Frontal cortex (tissue), 4 donors: Measurements from ENCODE around the gene TRIM71. TPM values are rescaled to one million over a fixed set of nuclear protein-coding genes. Genes with fewer than 3 reads are reported as not detected.

ENCODE experiments used
- DNase-seq, 2 donors: peaks; one replicate each; pipeline ENCODE4 v3.0.0; 2012; ENCODE audit warnings: low spot score in 2 of 2
- FAIRE-seq: peaks from 2 replicates; lab custom pipeline; 2012; peaks lifted over from hg19 to GRCh38; lab: Jason Lieb, UNC
- total RNA-seq: library from RNA; depleted of rRNA; stranded (reverse); fragments of >200 nt; gene quantifications from one replicate; pipeline ENCODE4 v1.2.3, GENCODE V29; 2014
- donor health status: control.
- donor health status: control.
- donor health status: control.

TRIM71 gene
- total RNA-seq, 1 donor from 2014 or later, result 2.9 TPM

DNA sequence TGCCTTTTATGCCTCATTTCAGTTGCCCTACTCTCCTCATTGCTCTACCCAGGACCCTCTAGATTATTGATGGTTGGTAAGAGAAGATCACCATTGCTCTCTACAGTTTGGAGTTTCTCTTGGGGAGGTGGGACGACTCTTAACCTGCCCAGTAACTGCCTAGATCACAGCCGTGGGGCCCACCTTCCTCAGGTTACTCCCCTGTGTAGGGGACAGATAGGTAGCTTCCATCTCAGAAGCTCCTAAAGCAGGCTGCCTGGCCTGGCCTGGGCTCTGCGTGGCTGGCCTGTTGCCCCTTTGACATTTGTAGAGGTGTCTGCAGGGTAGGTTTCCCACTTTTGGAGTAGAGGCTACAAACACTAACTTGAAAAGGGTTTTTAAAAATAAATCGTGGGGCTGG, 42.7 kb downstream of the TRIM71 start:
- DNase-seq, result no peak
- FAIRE-seq, result no peak

GRCh38 chr3:32861681-32862080, 43.9 kb downstream of the TRIM71 start:
- FAIRE-seq (no peak), DNase-seq (no peak)

- no peak for FAIRE-seq
- DNase-seq, result no peak
Measured at GRCh38 chr3:32862247-32862935, 44.6 kb downstream of the TRIM71 start.

DNA sequence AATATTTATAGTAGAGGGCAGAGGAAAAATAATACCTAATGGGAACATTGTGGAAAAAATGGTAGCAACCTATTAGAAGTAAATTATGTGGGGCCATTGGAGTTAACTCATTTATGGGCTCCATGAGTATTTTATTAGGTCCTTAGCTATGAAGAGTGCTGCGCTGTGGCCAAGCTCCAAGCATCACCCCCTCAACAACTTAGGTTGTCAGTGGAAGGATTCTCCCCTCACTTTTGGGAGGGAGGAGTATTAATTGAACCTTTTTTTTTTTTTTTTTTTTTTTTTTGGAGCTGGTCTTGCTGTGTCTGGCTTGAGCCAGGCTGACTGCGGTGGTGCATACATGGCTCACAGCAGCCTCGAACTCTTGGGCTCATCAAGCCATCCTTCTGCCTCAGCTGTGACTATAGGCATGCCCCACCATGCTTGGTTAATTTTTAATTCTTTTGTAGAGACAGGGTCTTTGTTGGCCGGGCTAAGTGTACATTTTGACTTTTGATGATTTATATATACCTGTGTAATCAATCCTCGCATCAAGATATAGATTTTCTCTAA, 45.2 kb downstream of the TRIM71 start:
- DNase-seq (no peak), FAIRE-seq (no peak)

DNA sequence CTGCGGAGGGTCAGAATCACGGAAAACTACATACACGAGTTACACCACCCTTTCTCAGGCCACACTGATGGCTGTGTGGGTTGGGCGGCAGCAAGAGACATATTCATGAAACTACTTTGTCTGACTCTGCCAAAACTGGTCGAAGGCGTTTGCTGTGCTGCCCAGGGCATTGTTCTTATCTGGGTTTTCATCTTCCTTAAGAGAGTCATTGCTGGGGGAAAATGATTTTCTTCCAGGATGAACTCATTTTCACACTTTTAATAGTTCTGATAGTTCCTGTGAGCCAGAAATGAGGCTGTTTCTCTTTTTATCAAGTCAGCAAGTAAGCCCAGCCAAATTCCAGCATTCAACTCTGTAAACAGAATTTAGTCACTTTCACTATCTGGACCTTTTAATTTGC, 47.6 kb downstream of the TRIM71 start:
- DNase-seq (no peak), FAIRE-seq (no peak)

GRCh38 chr3:32866533-32866932, 48.7 kb downstream of the TRIM71 start:
- no peak for FAIRE-seq

DNA sequence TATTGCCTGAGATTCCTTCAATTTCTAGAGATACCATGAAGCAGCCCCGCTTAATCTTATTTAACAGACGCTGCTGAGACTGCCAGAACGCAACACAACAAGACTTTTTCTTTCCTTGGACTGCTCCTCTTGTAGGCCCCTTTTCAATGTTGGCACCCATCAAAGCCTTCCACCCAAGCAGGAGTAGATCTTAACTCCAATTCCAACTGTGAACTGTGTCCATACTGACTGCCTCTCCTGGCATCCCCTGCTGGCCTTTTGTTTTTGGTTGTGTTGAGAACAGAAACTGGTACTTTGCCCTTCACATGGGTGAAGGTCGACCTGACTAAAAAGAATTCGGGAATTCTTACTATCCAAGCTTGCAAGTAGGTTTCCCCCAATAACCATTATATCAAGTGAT, 50.2 kb downstream of the TRIM71 start:
- DNase-seq (no peak), FAIRE-seq (no peak)

More at GRCh38 chr3:32866533-32866932, 48.7 kb downstream of the TRIM71 start:
- DNase-seq, result no peak

GRCh38 chr3:32868719-32869512, 51.1 kb downstream of the TRIM71 start:
- DNase-seq (no peak), FAIRE-seq (no peak)

DNA sequence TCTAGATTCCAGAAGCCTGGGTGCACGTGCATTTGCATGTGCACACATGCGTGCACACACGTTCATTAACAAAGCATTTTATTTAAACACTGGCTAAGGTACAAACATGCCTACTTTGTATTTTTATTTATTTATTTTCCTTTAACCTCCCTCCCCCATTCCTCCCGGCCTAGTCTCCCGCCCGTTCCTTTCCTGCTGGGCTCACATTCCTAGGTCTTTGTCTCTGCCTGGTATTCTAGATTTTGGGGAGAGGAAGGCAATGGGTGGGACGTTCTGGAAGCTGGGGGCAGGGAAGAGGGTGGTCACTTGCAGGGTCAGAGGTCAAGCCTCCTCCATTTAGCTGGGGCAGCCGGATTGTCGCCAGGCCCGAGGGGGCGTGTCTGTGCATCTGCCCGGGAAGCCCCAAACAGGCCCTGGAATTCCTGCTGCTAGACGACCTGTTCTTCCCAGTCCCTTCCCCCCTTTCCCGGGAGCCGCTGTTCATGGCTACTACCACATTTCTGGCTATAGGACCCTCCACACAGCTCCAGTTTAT, 51.8 kb downstream of the TRIM71 start:
- FAIRE-seq, result no peak
- no peak for DNase-seq

DNA sequence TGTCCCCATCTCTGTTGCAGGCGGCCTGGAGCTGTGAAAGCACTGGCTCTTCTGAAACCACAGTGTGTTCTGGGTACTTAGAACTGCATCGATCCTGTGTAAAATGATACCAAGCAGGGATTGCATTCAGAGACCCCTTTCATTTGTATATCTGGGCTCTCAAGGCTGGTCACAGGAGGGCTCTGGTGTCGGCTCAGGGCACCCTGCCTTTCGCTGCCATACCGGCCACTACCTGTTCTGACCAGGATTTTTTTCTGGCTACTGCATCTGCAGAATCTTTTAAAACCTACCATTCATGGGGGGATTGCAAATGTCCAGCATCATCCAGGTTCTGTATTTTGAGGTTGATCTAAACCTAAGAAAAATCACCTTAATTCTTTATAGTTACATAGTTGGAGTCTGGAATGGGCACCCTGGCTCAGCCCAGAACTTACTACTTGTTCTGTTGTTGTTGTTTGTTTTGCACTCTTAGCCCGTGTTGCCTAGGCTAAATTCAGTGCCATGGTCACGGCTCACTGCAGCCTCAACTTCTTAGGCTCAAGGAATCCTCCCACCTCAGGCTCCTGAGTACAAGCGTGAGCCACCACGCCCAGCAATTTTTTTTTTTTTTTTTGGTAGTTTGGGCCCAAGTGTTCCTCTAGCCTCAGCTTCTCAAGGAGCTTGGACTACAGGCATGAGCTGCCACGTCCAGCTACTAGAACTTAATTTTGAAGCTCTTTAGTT, 52.7 kb downstream of the TRIM71 start:
- DNase-seq, result no peak
- no peak for FAIRE-seq

DNA sequence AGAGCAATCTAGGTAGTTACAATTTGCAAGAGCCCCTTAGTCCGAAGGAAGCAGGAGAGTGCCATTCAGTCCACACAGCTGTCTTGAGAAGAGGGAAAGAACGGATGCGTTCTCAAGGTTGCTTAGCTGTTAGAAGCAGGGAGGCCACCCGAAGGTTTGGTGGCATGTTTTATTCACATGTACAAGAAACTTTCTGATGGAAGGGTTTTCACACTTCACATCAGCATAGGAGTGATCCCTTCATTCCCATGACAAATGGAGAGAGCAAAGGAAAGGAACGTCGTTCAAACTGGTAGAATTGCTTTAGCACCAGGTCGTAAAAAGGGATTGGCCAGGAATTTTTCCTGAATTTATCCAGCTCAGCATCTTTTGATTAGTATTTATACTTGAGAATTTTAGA, 53.5 kb downstream of the TRIM71 start:
- no peak for FAIRE-seq

DNA sequence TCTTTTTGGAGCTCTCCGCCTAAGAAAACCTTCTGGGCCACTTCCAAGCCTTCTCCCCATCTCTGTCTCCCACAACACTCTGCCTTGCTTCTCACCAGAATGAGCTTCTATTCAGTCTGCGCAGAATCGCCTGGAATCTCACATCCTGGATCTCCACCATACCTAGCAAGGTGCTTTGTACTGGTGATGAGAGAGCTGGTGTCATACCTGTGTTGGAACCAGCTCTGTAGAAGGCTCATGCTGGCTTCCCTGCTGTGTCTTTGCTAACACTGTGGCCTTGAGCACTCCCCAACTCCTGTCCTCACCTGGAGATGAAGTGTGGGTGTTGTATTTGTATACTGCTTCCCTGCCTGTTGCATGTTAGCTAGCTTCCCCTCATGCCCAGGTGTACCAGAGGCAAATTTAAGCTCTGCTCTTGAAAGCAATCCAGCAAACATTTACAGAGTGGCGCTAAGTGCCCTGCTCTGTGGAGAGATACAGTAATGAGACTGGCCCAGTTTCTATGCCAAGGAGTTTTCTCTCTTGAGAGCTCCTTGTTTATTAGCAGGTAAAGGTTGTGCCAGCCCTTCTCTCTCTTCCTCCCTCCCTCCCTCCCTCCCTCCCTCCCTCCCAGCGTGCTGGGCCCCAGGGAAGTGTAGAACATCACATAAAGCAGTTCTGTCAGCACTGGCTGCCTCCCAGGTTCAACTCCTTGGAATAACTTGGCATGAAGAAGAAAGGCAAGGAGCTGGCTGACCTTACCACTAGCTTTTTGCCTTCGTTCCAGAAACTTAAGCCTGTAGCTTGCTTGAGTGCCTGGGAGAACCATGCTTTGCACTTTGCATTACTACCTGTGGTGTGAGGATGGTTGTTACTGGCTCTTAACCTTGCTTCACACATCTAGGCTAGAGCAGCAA, 54.9 kb downstream of the TRIM71 start:
- no peak for FAIRE-seq
- DNase-seq, result no peak

More for the DNA sequence above, 53.5 kb downstream of the TRIM71 start:
- no peak for DNase-seq

GRCh38 chr3:32873531-32874130, 55.8 kb downstream of the TRIM71 start:
- DNase-seq, result no peak
- no peak for FAIRE-seq

DNA sequence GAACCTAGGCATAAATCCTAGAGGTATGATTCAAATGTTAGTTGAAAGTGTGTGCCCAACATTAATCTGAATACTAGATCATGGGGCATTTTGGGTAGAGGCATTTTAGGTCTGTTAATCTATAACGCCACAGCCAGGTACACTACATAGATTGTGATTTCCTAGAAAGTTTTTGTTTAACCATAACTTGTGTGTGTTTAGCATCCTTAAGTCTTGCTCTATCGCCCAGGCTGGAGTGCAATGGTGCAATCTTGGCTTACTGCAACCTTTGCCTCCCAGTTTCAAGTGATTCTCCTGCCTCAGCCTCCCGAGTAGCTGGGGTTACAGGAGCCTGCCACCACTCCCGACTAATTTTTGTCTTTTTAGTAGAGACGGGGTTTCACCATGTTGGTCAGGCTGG, 59.1 kb downstream of the TRIM71 start:
- DNase-seq (no peak), FAIRE-seq (no peak)

DNA sequence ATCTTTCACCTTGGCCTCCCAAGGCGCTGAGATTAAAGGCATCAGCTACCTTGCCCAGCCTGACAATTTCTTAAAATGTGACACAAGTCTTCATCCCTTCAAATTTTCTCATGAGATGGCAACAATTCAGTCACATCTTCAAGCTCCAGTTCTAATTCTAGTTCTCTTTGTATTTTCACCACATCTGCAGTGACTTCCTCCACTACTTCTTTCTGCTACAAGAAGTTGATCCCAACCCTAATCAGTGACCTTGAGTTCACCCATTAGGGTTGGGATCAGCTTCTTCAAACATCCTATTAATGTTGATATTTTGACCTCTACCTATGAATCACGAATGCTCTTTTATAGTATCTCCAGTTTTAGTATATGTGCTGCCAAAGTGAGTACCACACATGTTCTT, 59.8 kb downstream of the TRIM71 start:
- no peak for FAIRE-seq
- no peak for DNase-seq

DNA sequence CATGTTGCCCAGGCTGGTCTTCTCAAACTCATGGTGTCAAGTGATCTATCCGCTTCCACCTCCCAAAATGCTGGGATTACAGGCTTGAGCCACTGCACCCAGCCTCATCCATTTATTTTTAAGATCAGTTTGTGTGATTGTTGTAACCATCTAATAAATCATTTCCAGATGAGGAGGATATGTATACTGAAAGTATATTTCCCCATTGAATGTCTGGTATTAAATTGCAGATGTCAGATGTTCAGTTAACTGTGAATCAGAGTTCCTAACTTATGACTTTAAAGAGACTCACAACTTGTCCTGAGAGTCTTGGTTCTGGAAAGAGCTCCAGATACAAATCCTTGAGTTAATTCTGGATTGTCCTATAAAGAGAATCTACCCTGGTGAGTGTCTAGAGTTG, 62.4 kb downstream of the TRIM71 start:
- DNase-seq, result no peak
- FAIRE-seq, result no peak

- FAIRE-seq (no peak), DNase-seq (no peak)
Measured at GRCh38 chr3:32881624-32882023, 63.8 kb downstream of the TRIM71 start.

DNA sequence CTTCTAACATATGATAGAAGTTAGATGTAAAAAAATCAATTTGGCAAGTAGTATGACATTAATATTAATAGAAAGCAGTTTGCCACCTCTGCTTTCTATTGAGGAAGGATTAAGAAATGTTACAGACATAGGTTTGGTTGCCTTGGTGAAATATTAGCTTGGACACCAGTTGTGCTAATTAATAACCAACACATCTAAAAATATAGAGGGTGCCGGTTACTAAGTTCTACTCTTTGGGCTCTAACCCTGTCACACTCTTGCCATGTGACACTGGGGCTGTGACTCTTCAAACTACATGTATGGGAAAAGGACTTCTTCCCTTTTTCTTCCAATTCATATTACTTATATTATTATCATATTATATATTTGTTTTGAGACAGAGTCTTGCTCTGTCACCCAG, 64.4 kb downstream of the TRIM71 start:
- DNase-seq, result no peak
- no peak for FAIRE-seq

GRCh38 chr3:32882603-32883025, 64.8 kb downstream of the TRIM71 start:
- FAIRE-seq, result no peak
- no peak for DNase-seq
